Omental fat pad (tissue), 4 donors: ENCODE data around the gene DEGS1. TPM values are rescaled to one million over a fixed set of nuclear protein-coding genes. Genes with fewer than 3 reads are reported as not detected.

Experiments
- ATAC-seq: fragments of 150-250 bp; one replicate; pipeline ENCODE4 v1.9.1; 2016; ENCODE audit warnings: mild to moderate bottlenecking, moderate library complexity; ENCODE audit not compliant: low FRiP score
- DNase-seq: peaks from one replicate; pipeline ENCODE4 v3.0.0-alpha.2; 2019; ENCODE audit warnings: low spot score
- CTCF ChIP-seq, 3 donors: fragments of 450-650 bp; IDR thresholded peaks; one replicate each; pipeline ENCODE4 v1.5.1; 2016 to 2017; ENCODE audit warnings: antibody characterized with exemption in 3 of 3, mild to moderate bottlenecking in 3 of 3, moderate library complexity in 2 of 3
- total RNA-seq, 4 donors: library from RNA; depleted of rRNA; stranded (reverse); fragments of >200 nt; gene quantifications; one replicate each; pipeline ENCODE4 v1.1.0, GENCODE V29; 2016

Gene DEGS1
- total RNA-seq, 4 donors from 2014 or later, result 73.5 to 178 (median 120) TPM

GRCh38 chr1:224170343-224170742 is 12.7 kb upstream of the DEGS1 start:
- DNase-seq, result no peak
- no peak for ATAC-seq
- no peak for TF ChIP-seq CTCF (IDR thresholded peaks at IDR 0.05)

GRCh38 chr1:224170748-224171478 is 12.1 kb upstream of the DEGS1 start:
- no peak for TF ChIP-seq CTCF (IDR thresholded peaks at IDR 0.05)
- DNase-seq (no peak), ATAC-seq (no peak)

GRCh38 chr1:224172229-224172628 is 10.8 kb upstream of the DEGS1 start:
- no peak for DNase-seq
- no peak for TF ChIP-seq CTCF (IDR thresholded peaks at IDR 0.05)
- no peak for ATAC-seq

GRCh38 chr1:224173523-224173922 is 9.5 kb upstream of the DEGS1 start:
- no peak for TF ChIP-seq CTCF (IDR thresholded peaks at IDR 0.05)
- DNase-seq (no peak), ATAC-seq (no peak)

GRCh38 chr1:224175617-224176016 is 7.4 kb upstream of the DEGS1 start:
- ATAC-seq, result peak; percentile 64
- TF ChIP-seq CTCF (IDR thresholded peaks at IDR 0.05), result no peak
- no peak for DNase-seq

GRCh38 chr1:224177356-224177999 is 5.6 kb upstream of the DEGS1 start:
- DNase-seq (no peak), ATAC-seq (no peak)
- TF ChIP-seq CTCF (IDR thresholded peaks at IDR 0.05), result no peak

GRCh38 chr1:224178894-224179293 is 4.1 kb upstream of the DEGS1 start:
- no peak for DNase-seq
- ATAC-seq, result no peak
- TF ChIP-seq CTCF (IDR thresholded peaks at IDR 0.05), result no peak
